IMR-90 (cell line): ENCODE data around the gene RSAD1. TPM values are rescaled to one million over a fixed set of nuclear protein-coding genes. Genes with fewer than 3 reads are reported as not detected.

Experiments
- ATAC-seq: fragments of 200-7000 bp; cut with Tn5 transposase; 2 replicates; pipeline ENCODE4 v1.9.1; 2020; ENCODE audit warnings: low read depth, mild to moderate bottlenecking, moderate library complexity
- BruUV-seq: library from RNA; stranded (reverse); fragments of 400-500 nt; replicated peaks from 2 replicates; lab custom pipeline; 2021; lab: Mats Ljungman, UMichigan
- CTCF ChIA-PET: fragments of 300-600 bp; formaldehyde crosslinking; extraction: SDS; loops from one replicate; lab custom pipeline; 2021; ENCODE audit warnings: antibody characterized with exemption; lab: Yijun Ruan, JAX
- POLR2A ChIA-PET: fragments of 300-600 bp; sonication (Branson Sonifier 250); formaldehyde crosslinking; loops from one replicate; lab custom pipeline; 2022; ENCODE audit warnings: antibody characterized with exemption; ENCODE audit not compliant: unreplicated experiment; lab: Charles Lee
- DNase-seq: peaks from one replicate; pipeline ENCODE4 v3.0.0; 2013
- H2AFZ ChIP-seq: replicated peaks from 2 replicates; pipeline ENCODE3; 2013; ENCODE audit warnings: low read length, mild to moderate bottlenecking; ENCODE audit not compliant: poor library complexity
- H2AK5ac ChIP-seq: 2 replicates; pipeline ENCODE4 v1.6.1; 2013; ENCODE audit warnings: low read depth, low read length, inconsistent platforms
- H2AK9ac ChIP-seq: replicated peaks from 2 replicates; pipeline ENCODE3; 2013; ENCODE audit warnings: mild to moderate bottlenecking, low read depth, low read length, moderate library complexity; ENCODE audit not compliant: poor library complexity
- H2BK120ac ChIP-seq: 2 replicates; pipeline ENCODE4 v1.6.1; 2013; ENCODE audit warnings: low read depth, low read length, inconsistent platforms
- H2BK15ac ChIP-seq: 3 replicates; pipeline ENCODE4 v1.6.1; 2013; ENCODE audit warnings: low read depth, low read length, inconsistent platforms
- H2BK20ac ChIP-seq: 2 replicates; pipeline ENCODE4 v1.6.1; 2013; ENCODE audit warnings: low read depth, mild to moderate bottlenecking, inconsistent platforms, low read length, moderate library complexity
- H2BK5ac ChIP-seq: 2 replicates; pipeline ENCODE4 v1.6.1; 2013; ENCODE audit warnings: mild to moderate bottlenecking, low read depth, low read length, inconsistent platforms; ENCODE audit not compliant: poor library complexity, severe bottlenecking
- H3K14ac ChIP-seq: replicated peaks from 2 replicates; pipeline ENCODE4 v1.6.1; 2013; ENCODE audit warnings: low read depth, low read length, inconsistent platforms
- H3K18ac ChIP-seq: 2 replicates; pipeline ENCODE4 v1.6.1; 2013; ENCODE audit warnings: low read depth, low read length, control low read depth
- H3K23ac ChIP-seq: 2 replicates; pipeline ENCODE4 v1.6.1; 2013; ENCODE audit warnings: low read depth, low read length, inconsistent platforms
- H3K27ac ChIP-seq: 2 replicates; pipeline ENCODE4 v1.5.1; 2013; ENCODE audit warnings: mild to moderate bottlenecking, control low read depth, low read length; ENCODE audit not compliant: insufficient read depth
- H3K27me3 ChIP-seq: 2 replicates; pipeline ENCODE4 v1.6.1; 2013; ENCODE audit warnings: low read length; ENCODE audit not compliant: control insufficient read depth, insufficient read depth
- H3K36me3 ChIP-seq: 2 replicates; pipeline ENCODE4 v1.6.1; 2013; ENCODE audit warnings: low read length, mixed read lengths; ENCODE audit not compliant: control insufficient read depth, insufficient read depth
- H3K4ac ChIP-seq: 2 replicates; pipeline ENCODE4 v1.6.1; 2013; ENCODE audit warnings: low read depth, low read length, inconsistent platforms
- H3K4me1 ChIP-seq: 2 replicates; pipeline ENCODE4 v1.6.1; 2013; ENCODE audit warnings: low read length, mixed read lengths; ENCODE audit not compliant: control insufficient read depth, insufficient read depth
- H3K4me2 ChIP-seq: 2 replicates; pipeline ENCODE4 v1.6.1; 2013; ENCODE audit warnings: low read depth, mild to moderate bottlenecking, control low read depth, low read length, moderate library complexity
- H3K4me3 ChIP-seq: 2 replicates; pipeline ENCODE4 v1.5.1; 2013; ENCODE audit warnings: low read depth, mild to moderate bottlenecking, control low read depth, low read length, moderate library complexity; ENCODE audit not compliant: insufficient read depth
- H3K56ac ChIP-seq: 2 replicates; pipeline ENCODE4 v1.6.1; 2013; ENCODE audit warnings: low read length, inconsistent platforms; ENCODE audit not compliant: insufficient read depth; ENCODE audit errors: extremely low read depth
- H3K79me1 ChIP-seq, 2 experiments: 2 replicates each; pipeline ENCODE4 v1.6.1; 2013; ENCODE audit warnings: low read length in 2 of 2, inconsistent platforms in 1 of 2, low read depth in 1 of 2
- H3K9ac ChIP-seq: 2 replicates; pipeline ENCODE4 v1.6.1; 2013; ENCODE audit warnings: low read depth, low read length, control low read depth
- H3K9me1 ChIP-seq: 2 replicates; pipeline ENCODE4 v1.6.1; 2013; ENCODE audit warnings: low read length, inconsistent platforms; ENCODE audit not compliant: insufficient read depth
- H3K9me3 ChIP-seq: 2 replicates; pipeline ENCODE4 v1.6.1; 2013; ENCODE audit warnings: low read length; ENCODE audit not compliant: control insufficient read depth, insufficient read depth
- H4K20me1 ChIP-seq: 2 replicates; pipeline ENCODE4 v1.6.1; 2013; ENCODE audit warnings: low read length, inconsistent platforms; ENCODE audit not compliant: insufficient read depth
- H4K5ac ChIP-seq: 2 replicates; pipeline ENCODE4 v1.6.1; 2013; ENCODE audit warnings: mild to moderate bottlenecking, low read depth, low read length, control low read depth
- H4K8ac ChIP-seq, 2 experiments: 2 replicates each; pipeline ENCODE4 v1.6.1; 2013; ENCODE audit warnings: low read depth in 2 of 2, low read length in 2 of 2, control low read depth in 1 of 2, inconsistent platforms in 1 of 2
- H4K91ac ChIP-seq: 2 replicates; pipeline ENCODE4 v1.6.1; 2013; ENCODE audit warnings: low read depth, low read length, inconsistent platforms; ENCODE audit not compliant: insufficient read depth
- CHD1 ChIP-seq: IDR thresholded peaks from 2 replicates; pipeline ENCODE4 v1.6.1; 2012; ENCODE audit warnings: low read depth, low read length, improper control_type of control experiment
- MAZ ChIP-seq: IDR thresholded peaks from 2 replicates; pipeline ENCODE4 v1.6.1; 2012; ENCODE audit warnings: low read depth, mild to moderate bottlenecking, low read length, improper control_type of control experiment, moderate library complexity, borderline replicate concordance
- NFE2L2 ChIP-seq: fragments of 150-350 bp; IDR thresholded peaks from 2 replicates; pipeline ENCODE4 v1.6.1; 2016; ENCODE audit warnings: low read depth, mild to moderate bottlenecking, low read length
- POLR2A ChIP-seq: IDR thresholded peaks from 2 replicates; pipeline ENCODE4 v1.6.1; 2012; ENCODE audit warnings: mild to moderate bottlenecking, low read depth, low read length
- RAD21 ChIP-seq: IDR thresholded peaks from 2 replicates; pipeline ENCODE4 v1.6.1; 2012; ENCODE audit warnings: low read length, improper control_type of control experiment
- RFX5 ChIP-seq: IDR thresholded peaks from 2 replicates; pipeline ENCODE4 v1.8.0; 2012; ENCODE audit warnings: low read depth, mild to moderate bottlenecking, low read length, moderate library complexity
- SMC3 ChIP-seq: fragments of 150-350 bp; IDR thresholded peaks from 2 replicates; pipeline ENCODE4 v1.6.1; 2016; ENCODE audit warnings: low read depth, mild to moderate bottlenecking, antibody characterized with exemption, low read length, moderate library complexity
- WGBS, 2 experiments: methylation state at CpG; one replicate each; pipeline versions ENCODE4 v1.1.5 to v1.1.7; 2013; ENCODE audit warnings: missing lambda C conversion rate in 2 of 2; ENCODE audit not compliant: insufficient read length in 1 of 2; ENCODE audit errors: extremely low coverage in 2 of 2; 5-methylcytosine and 5-hydroxymethylcytosine counted together
- dilution Hi-C: fragments of 300-500 bp; cut with HindIII; formaldehyde crosslinking; loops from one replicate; pipeline ENCODE4 v1.14.3; 2018; ENCODE audit warnings: low sequenced_read_pairs; ENCODE audit not compliant: unreplicated experiment
- in situ Hi-C: fragments of 300-500 bp; cut with MboI; formaldehyde crosslinking; loops from 3 replicates; pipeline ENCODE4 v1.14.3; 2019; ENCODE audit warnings: low sequenced_read_pairs, inconsistent platforms, mixed read lengths
- intact Hi-C: fragments of 100-400 bp; cut with micrococcal nuclease; formaldehyde crosslinking; loops from 2 replicates; pipeline ENCODE4 v1.10.0; 2022
- polyA plus RNA-seq, 3 experiments: library from polyadenylated mRNA; depleted of rRNA; stranded (reverse); fragments of >200 nt; gene quantifications; 2 replicates each; pipeline ENCODE4 v1.2.3, GENCODE V29; 2012; ENCODE audit warnings: low replicate concordance in 1 of 3
- total RNA-seq: library from RNA; depleted of rRNA; stranded (reverse); fragments of >200 nt; gene quantifications from 2 replicates; pipeline ENCODE4 v1.2.3, GENCODE V29; 2012
- TF ChIP-seq, protein P1 (sequence below): fragments of 150-350 bp; IDR thresholded peaks from 2 replicates; pipeline ENCODE4 v1.6.1; 2017; ENCODE audit warnings: mild to moderate bottlenecking, antibody characterized with exemption, low read length, low read depth

RSAD1 gene
- total and polyA plus RNA-seq, 2 of the 4 experiments (the other 2 are of a cell fraction), result 10.8 to 19.2 TPM

DNA sequence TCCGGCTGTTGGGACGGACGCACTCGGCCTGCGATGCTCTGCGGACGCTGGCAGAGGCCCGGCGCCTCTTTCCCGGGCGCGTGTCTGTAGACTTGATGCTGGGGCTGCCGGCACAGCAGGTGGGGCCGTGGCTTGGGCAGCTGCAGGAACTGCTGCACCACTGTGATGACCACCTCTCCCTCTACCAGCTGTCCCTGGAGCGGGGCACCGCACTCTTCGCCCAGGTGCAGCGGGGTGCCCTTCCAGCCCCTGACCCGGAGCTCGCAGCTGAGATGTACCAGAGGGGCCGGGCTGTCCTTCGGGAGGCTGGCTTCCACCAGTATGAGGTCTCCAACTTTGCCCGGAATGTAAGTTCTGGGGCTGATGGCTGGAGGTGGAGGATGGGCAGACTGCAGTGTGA, 3.5 kb downstream of the RSAD1 start:
- peaks cover 11 to 32% of the 10 kb centered on the region in 2 experiments; a peak in 3 of 4 replicates for H3K79me1 ChIP-seq
- no peak overlapping the region for H3K14ac ChIP-seq
- in situ Hi-C loops (loop anchor here (10.0 kb wide), 1 partner anchor 213 kb away; no protein-coding TSS in a partner anchor), dilution Hi-C loops (no loop called here), intact Hi-C loops (loop anchor here (1.0 to 5.0 kb wide), 5 partner anchors 60 to 360 kb away; partner anchors contain the start of gene SPATA20)
- no peak overlapping the region for H3K27ac ChIP-seq
- peaks cover 4% of the 10 kb centered on the region for H3K4me1 ChIP-seq
- peaks cover 7% of the 10 kb centered on the region; the same call in 1 of the 2 replicates for H3K9me1 ChIP-seq
- H3K36me3 ChIP-seq, result peaks cover 18% of the 10 kb centered on the region
- ATAC-seq, result no peak
- H2AK9ac ChIP-seq, result no peak overlapping the region
- no peak overlapping the region for H3K4me3 ChIP-seq
- no peak for DNase-seq
- no peak overlapping the region for H4K5ac ChIP-seq
- no peak overlapping the region for H3K56ac ChIP-seq
- H2BK120ac ChIP-seq, result no peak overlapping the region
- H3K9ac ChIP-seq, result no peak overlapping the region
- H3K27me3 ChIP-seq, result no peaks in the 10 kb centered on the region
- H3K4me2 ChIP-seq, result no peak overlapping the region
- ChIA-PET POLR2A (no interaction called here), CTCF (interaction anchor here (0.6 kb wide), 1 partner anchor 18 kb away, joined by 4 read pairs; no protein-coding TSS in a partner anchor)
- no peak overlapping the region for H2BK5ac ChIP-seq
- H2BK20ac ChIP-seq, result no peak overlapping the region
- no peak overlapping the region for H4K91ac ChIP-seq
- H3K9me3 ChIP-seq, result no peaks in the 10 kb centered on the region
- no TSS peak for BruUV-seq
- H4K8ac ChIP-seq, result no peak overlapping the region; a peak in 1 of 4 replicates
- no peak overlapping the region for H3K23ac ChIP-seq
- 67% methylated on average over 12 of the region's 23 CpGs; no CpG with 5 or more reads in 1 of the 2 experiments for WGBS, 2 experiments
- no peak overlapping the region; the same call in 1 of the 2 replicates for H2AK5ac ChIP-seq
- no peak overlapping the region for H3K18ac ChIP-seq
- no peak overlapping the region for H3K4ac ChIP-seq
- TF ChIP-seq SMC3 (no peak), MAZ (no peak), NFE2L2 (no peak), POLR2A (no peak), RFX5 (no peak), CHD1 (no peak), RAD21 (no peak)
- TF ChIP-seq, protein P1, sequence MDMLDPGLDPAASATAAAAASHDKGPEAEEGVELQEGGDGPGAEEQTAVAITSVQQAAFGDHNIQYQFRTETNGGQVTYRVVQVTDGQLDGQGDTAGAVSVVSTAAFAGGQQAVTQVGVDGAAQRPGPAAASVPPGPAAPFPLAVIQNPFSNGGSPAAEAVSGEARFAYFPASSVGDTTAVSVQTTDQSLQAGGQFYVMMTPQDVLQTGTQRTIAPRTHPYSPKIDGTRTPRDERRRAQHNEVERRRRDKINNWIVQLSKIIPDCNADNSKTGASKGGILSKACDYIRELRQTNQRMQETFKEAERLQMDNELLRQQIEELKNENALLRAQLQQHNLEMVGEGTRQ, result no peak
- no peak overlapping the region for H2AFZ ChIP-seq
- no peak overlapping the region for H2BK15ac ChIP-seq
- peaks cover 8% of the 10 kb centered on the region; the same call in 1 of the 2 replicates for H4K20me1 ChIP-seq
